GM12878 (cell line): Measurements from ENCODE around the gene PLEKHA6. TPM values are rescaled to one million over a fixed set of nuclear protein-coding genes. Genes with fewer than 3 reads are reported as not detected.

Experiments used
- ATAC-seq: fragments of 200-7000 bp; cut with Tn5 transposase; 3 replicates; pipeline ENCODE4 v1.9.1; 2020; ENCODE audit warnings: mild to moderate bottlenecking, moderate library complexity
- BruUV-seq: library from RNA; stranded (reverse); fragments of 400-500 nt; replicated peaks from 2 replicates; lab custom pipeline; 2021; lab: Mats Ljungman, UMichigan
- CTCF ChIA-PET: fragments of 300-600 bp; sonication (Branson Sonifier 250); formaldehyde crosslinking; extraction: SDS; loops from one replicate; lab custom pipeline; 2021; ENCODE audit warnings: inconsistent platforms; lab: Yijun Ruan, JAX
- POLR2A ChIA-PET: fragments of 350-600 bp; formaldehyde crosslinking; extraction: SDS; loops from one replicate; lab custom pipeline; 2021; ENCODE audit warnings: inconsistent platforms; lab: Charles Lee
- RAD21 ChIA-PET: fragments of 300-600 bp; sonication (Branson Sonifier 250); formaldehyde crosslinking; loops from one replicate; lab custom pipeline; 2023; ENCODE audit warnings: antibody characterized with exemption; ENCODE audit not compliant: unreplicated experiment; lab: Charles Lee
- SMC1A ChIA-PET: fragments of 300-600 bp; sonication (Branson Sonifier 250); formaldehyde crosslinking; loops from one replicate; lab custom pipeline; 2023; ENCODE audit not compliant: unreplicated experiment, uncharacterized antibody; lab: Charles Lee
- DNase-seq: peaks from one replicate; pipeline ENCODE4 v3.0.0-alpha.2; 2011; ENCODE audit warnings: low read depth, low spot score
- FAIRE-seq: peaks from 3 replicates; lab custom pipeline; 2011; peaks lifted over from hg19 to GRCh38; lab: Jason Lieb, UNC
- H2AFZ ChIP-seq: 2 replicates; pipeline ENCODE4 v1.6.0; 2011; ENCODE audit warnings: low read depth, low read length, control low read depth; ENCODE audit not compliant: control insufficient read depth
- H3K27ac ChIP-seq: 2 replicates; pipeline ENCODE4 v1.5.1; 2011; ENCODE audit warnings: control low read depth; ENCODE audit not compliant: control insufficient read depth, insufficient read depth
- H3K27me3 ChIP-seq, 2 experiments: replicated peaks in 1 of 2; 2 replicates each; pipeline versions ENCODE4 v1.6.0 to v1.6.1; 2011; ENCODE audit warnings: low read length in 1 of 2; ENCODE audit not compliant: control insufficient read depth in 2 of 2, insufficient read depth in 2 of 2
- H3K36me3 ChIP-seq, 2 experiments: 2 replicates each; pipeline ENCODE4 v1.5.1; 2011; ENCODE audit warnings: low read length in 1 of 2; ENCODE audit not compliant: control insufficient read depth in 2 of 2, insufficient read depth in 2 of 2
- H3K4me1 ChIP-seq: 2 replicates; pipeline ENCODE4 v1.6.1; 2011; ENCODE audit warnings: mild to moderate bottlenecking, low read length, moderate library complexity, mixed read lengths; ENCODE audit not compliant: control insufficient read depth, insufficient read depth
- H3K4me2 ChIP-seq: 2 replicates; pipeline ENCODE4 v1.6.0; 2011; ENCODE audit warnings: control low read depth; ENCODE audit not compliant: control insufficient read depth, insufficient read depth
- H3K4me3 ChIP-seq: fragments of 200-600 bp; sonication (generic); 2 replicates; pipeline ENCODE4 v1.5.1; 2016
- H3K79me2 ChIP-seq: 2 replicates; pipeline ENCODE4 v1.6.0; 2011; ENCODE audit warnings: low read length; ENCODE audit not compliant: control insufficient read depth, insufficient read depth
- H3K9ac ChIP-seq: 2 replicates; pipeline ENCODE4 v1.8.0; 2011; ENCODE audit warnings: low read length, control low read depth, mixed read lengths; ENCODE audit not compliant: control insufficient read depth, insufficient read depth
- H3K9me3 ChIP-seq: replicated peaks from 3 replicates; pipeline ENCODE4 v1.5.1; 2011; ENCODE audit warnings: mild to moderate bottlenecking, low read length; ENCODE audit not compliant: control insufficient read depth, insufficient read depth
- H4K20me1 ChIP-seq: 2 replicates; pipeline ENCODE4 v1.6.0; 2011; ENCODE audit not compliant: control insufficient read depth, insufficient read depth
- BCL11A ChIP-seq: IDR thresholded peaks from 2 replicates; pipeline ENCODE4 v1.6.1; 2011; ENCODE audit warnings: low read depth, low read length
- CBX3 ChIP-seq: fragments of 200-600 bp; sonication (generic); IDR thresholded peaks from 2 replicates; pipeline ENCODE4 v1.6.1; 2016; ENCODE audit warnings: low read depth, borderline replicate concordance
- CREB1 ChIP-seq: IDR thresholded peaks from 2 replicates; pipeline ENCODE4 v1.6.1; 2012; ENCODE audit warnings: low read depth, mild to moderate bottlenecking, inconsistent platforms
- CREM ChIP-seq: IDR thresholded peaks from 2 replicates; pipeline ENCODE4 v1.6.1; 2014; ENCODE audit warnings: antibody characterized with exemption, low read depth
- FOS ChIP-seq: IDR thresholded peaks from 3 replicates; pipeline ENCODE4 v1.6.1; 2011; ENCODE audit warnings: borderline replicate concordance; ENCODE audit not compliant: insufficient read length; ENCODE audit errors: extremely low read depth
- FOXK2 ChIP-seq: fragments of 450-650 bp; IDR thresholded peaks from 2 replicates; pipeline ENCODE4 v1.6.1; 2017; ENCODE audit warnings: mild to moderate bottlenecking, moderate library complexity
- HDAC2 ChIP-seq: fragments of 200-600 bp; sonication (generic); IDR thresholded peaks from 2 replicates; pipeline ENCODE4 v1.6.1; 2017
- MEF2B ChIP-seq: fragments of 450-650 bp; IDR thresholded peaks from 2 replicates; pipeline ENCODE4 v1.6.1; 2018; ENCODE audit warnings: mild to moderate bottlenecking, moderate library complexity; ENCODE audit not compliant: partially characterized antibody, poor library complexity, severe bottlenecking
- NBN ChIP-seq: fragments of 450-650 bp; IDR thresholded peaks from 2 replicates; pipeline ENCODE4 v1.6.1; 2016
- POLR2A ChIP-seq: IDR thresholded peaks from 2 replicates; pipeline ENCODE4 v1.6.1; 2011; ENCODE audit warnings: low read depth, mild to moderate bottlenecking, low read length
- POLR2AphosphoS5 ChIP-seq: IDR thresholded peaks from 2 replicates; pipeline ENCODE4 v1.6.1; 2011; ENCODE audit warnings: mild to moderate bottlenecking, low read length, inconsistent platforms
- RFX5 ChIP-seq: IDR thresholded peaks from 2 replicates; pipeline ENCODE4 v1.6.1; 2011; ENCODE audit warnings: low read depth, low read length, improper control_type of control experiment
- YY1 ChIP-seq: IDR thresholded peaks from 2 replicates; pipeline ENCODE4 v1.6.1; 2011; ENCODE audit warnings: low read depth, mild to moderate bottlenecking, low read length
- ZBED1 ChIP-seq: IDR thresholded peaks from 2 replicates; pipeline ENCODE4 v1.6.1; 2016; ENCODE audit warnings: borderline replicate concordance
- WGBS: methylation state at CpG from one replicate; pipeline ENCODE4 v1.1.6; 2016; ENCODE audit warnings: low lambda C conversion rate; ENCODE audit not compliant: insufficient replicate concordance, insufficient coverage; ENCODE audit errors: missing lambda C conversion rate; 5-methylcytosine and 5-hydroxymethylcytosine counted together
- in situ Hi-C: fragments of 300-500 bp; cut with MboI; formaldehyde crosslinking; loops from 9 replicates; pipeline ENCODE4 v1.14.3; 2018; ENCODE audit warnings: mixed read lengths
- intact Hi-C: fragments of 100-400 bp; cut with micrococcal nuclease; formaldehyde crosslinking; loops from one replicate; pipeline ENCODE4 v1.14.2; 2022; ENCODE audit not compliant: unreplicated experiment
- polyA plus RNA-seq, 11 experiments: library from polyadenylated mRNA; depleted of rRNA in 4 of 11; unstranded in 6 of 11; stranded (reverse) in 5 of 11; fragments of >200 nt; fragmentation: Nextera tagmentation in 4 of 11; fragmentation: Illumina TruSeq in 1 of 11; extraction: Ambion mirVana in 4 of 11; extraction: Trizol in 1 of 11; gene quantifications; 1 replicate in 1 of 11; 2 replicates in 10 of 11; pipeline versions ENCODE4 v1.2.1 to v1.2.3, GENCODE V29; 2011 to 2016; ENCODE audit warnings: inconsistent platforms in 2 of 11, missing spikeins in 2 of 11, low read depth in 1 of 11
- total RNA-seq, 4 experiments: library from RNA; depleted of rRNA in 3 of 4; stranded (reverse); fragments of >200 nt in 3 of 4; fragmentation: Illumina TruSeq in 1 of 4; extraction: Trizol in 1 of 4; gene quantifications; 2 replicates each; pipeline versions ENCODE4 v1.2.1 to v1.2.3, GENCODE V29; 2013 to 2021

PLEKHA6 gene
- total and polyA plus RNA-seq, 10 of the 15 experiments (the other 5 are each of a cell fraction or from before 2014, with no cell fraction given) = 0.04 to 0.81 (median 0.19) TPM; not detected in 4

GRCh38 chr1:204317170-204317569 lies 42.6 kb downstream of the PLEKHA6 start:
- SMC1A ChIA-PET = no interaction called here
- H3K4me2 ChIP-seq = no peak overlapping the region
- DNase-seq = no peak
- ATAC-seq = no peak
- WGBS = 21% methylated on average over 5 of the region's 5 CpGs
- POLR2A ChIA-PET = no interaction called here
- no peaks in the 10 kb centered on the region for H3K4me1 ChIP-seq
- no peaks in the 10 kb centered on the region for H4K20me1 ChIP-seq
- no peak overlapping the region for H3K4me3 ChIP-seq
- no peaks in the 10 kb centered on the region for H3K79me2 ChIP-seq
- no peak overlapping the region for H2AFZ ChIP-seq
- in situ Hi-C loops = no loop called here
- no peaks in the 10 kb centered on the region for H3K36me3 ChIP-seq
- FAIRE-seq = no peak
- CTCF ChIA-PET = interaction anchor here (1.1 to 1.5 kb wide), 2 partner anchors 14 to 110 kb away, joined by 3 to 4 read pairs; no protein-coding TSS in a partner anchor
- H3K27me3 ChIP-seq = peaks cover 0 to 10% of the 10 kb centered on the region in 2 experiments; a peak in 3 of 4 replicates
- no peak overlapping the region for H3K27ac ChIP-seq
- H3K9ac ChIP-seq = no peak overlapping the region
- no peak for TF ChIP-seq CREB1
- TF ChIP-seq CBX3 = no peak
- no peak for TF ChIP-seq HDAC2
- no peak for TF ChIP-seq FOS
- no peak for TF ChIP-seq FOXK2
- no peak for TF ChIP-seq CREM
- no peak for TF ChIP-seq YY1
- no peak for TF ChIP-seq MEF2B
- TF ChIP-seq BCL11A = no peak
- no peak for TF ChIP-seq NBN
- TF ChIP-seq RFX5 = no peak
- no peak for TF ChIP-seq ZBED1
- TF ChIP-seq POLR2A = no peak
- TF ChIP-seq POLR2AphosphoS5 = no peak
- no TSS peak for BruUV-seq
- no peaks in the 10 kb centered on the region for H3K9me3 ChIP-seq
- RAD21 ChIA-PET = no interaction called here
- intact Hi-C loops = no loop called here
